ENCODE data around the gene PDZD4. TPM values are rescaled to one million over a fixed set of nuclear protein-coding genes. Genes with fewer than 3 reads are reported as not detected.

Gene PDZD4
- total RNA-seq, 2 experiments from 2014 or later: not detected

DNA sequence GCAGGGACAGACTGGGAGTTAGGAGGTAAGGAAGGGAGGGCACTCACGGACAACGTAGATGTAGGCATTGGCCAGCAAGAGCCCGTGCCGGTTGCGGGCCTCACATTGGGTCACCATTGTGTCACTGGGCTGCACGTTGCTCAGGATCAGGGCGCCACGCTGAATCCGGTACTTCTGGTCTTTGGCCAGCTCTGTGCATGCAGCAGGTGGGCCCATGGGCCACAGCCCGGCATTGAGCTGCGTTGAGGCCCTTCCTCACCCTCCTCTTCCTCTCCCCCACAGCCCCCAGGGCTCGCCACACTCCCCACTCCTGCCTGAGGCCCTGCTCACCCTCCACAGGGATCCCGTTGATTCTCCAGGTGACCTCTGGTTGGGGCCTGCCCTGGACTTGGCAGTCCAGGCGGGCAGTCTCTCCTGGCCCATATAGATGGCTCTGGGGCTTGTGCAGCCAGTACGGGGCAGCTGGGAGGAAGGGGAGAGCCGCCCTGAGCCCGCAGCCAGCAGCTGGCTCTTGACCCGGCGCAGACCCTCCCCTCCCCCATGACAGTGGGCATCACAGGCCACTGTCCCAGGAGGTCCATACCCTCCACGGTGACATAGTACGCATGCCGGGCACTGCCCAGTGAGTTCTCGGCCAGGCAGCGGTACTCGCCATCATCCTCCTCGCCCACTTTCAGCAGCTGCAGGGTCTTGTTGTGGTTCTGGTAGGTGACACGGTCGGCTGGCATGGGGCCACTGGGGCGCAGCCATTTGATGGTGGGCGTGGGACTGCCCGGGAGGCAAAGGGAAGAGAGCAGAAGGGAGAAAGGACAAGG, 39.3 kb upstream of the PDZD4 start:
- Histone ChIP-seq H3K4me3 (ENCODE audit: low read depth, low read length, poor library complexity, severe bottlenecking) (no peak overlapping the region), H3K9me2 (ENCODE audit: insufficient read depth, low read length) (no peaks in the 10 kb centered on the region), H3K4me1 (ENCODE audit: insufficient read depth, low read length, poor library complexity, severe bottlenecking) (no peaks in the 10 kb centered on the region), H3K36me3 (ENCODE audit: insufficient read depth, low read length) (no peaks in the 10 kb centered on the region), H3K79me2 (ENCODE audit: insufficient read depth, low read depth, low read length) (no peaks in the 10 kb centered on the region), H3K9me3 (ENCODE audit: low read length) (no peaks in the 10 kb centered on the region), H4K20me1 (ENCODE audit: insufficient read depth, low read length) (no peaks in the 10 kb centered on the region), H3K27ac (ENCODE audit: low read depth, low read length, poor library complexity, severe bottlenecking) (no peak overlapping the region), H3K4me2 (ENCODE audit: low read length) (no peak overlapping the region), H2AFZ (ENCODE audit: low read length) (no peak overlapping the region)
- ChIA-PET POLR2A (no interaction called here), CTCF (ENCODE audit: unreplicated experiment) (no interaction called here)
- intact Hi-C loops (cut with micrococcal nuclease; ENCODE audit: unreplicated experiment): no loop called here
- BruUV-seq (replicated peaks): no TSS peak
- no peak for DNase-seq (ENCODE audit: low spot score)
- TF ChIP-seq CTCF (conservative IDR thresholded peaks at IDR 0.05; ENCODE audit: low read length) (no peak), EZH2phosphoT487 (IDR thresholded peaks at IDR 0.05; ENCODE audit: borderline replicate concordance, low read depth, low read length) (no peak)

- TF ChIP-seq EZH2phosphoT487 (IDR thresholded peaks at IDR 0.05; ENCODE audit: borderline replicate concordance, low read depth, low read length): no peak
- TF ChIP-seq CTCF (conservative IDR thresholded peaks at IDR 0.05; ENCODE audit: low read length): no peak
- H4K20me1 ChIP-seq (ENCODE audit: insufficient read depth, low read length): no peaks in the 10 kb centered on the region
- H3K4me3 ChIP-seq (ENCODE audit: low read depth, low read length, poor library complexity, severe bottlenecking): no peak overlapping the region
- H3K9me2 ChIP-seq (ENCODE audit: insufficient read depth, low read length): no peaks in the 10 kb centered on the region
- H3K79me2 ChIP-seq (ENCODE audit: insufficient read depth, low read depth, low read length): no peaks in the 10 kb centered on the region
- no peak overlapping the region for H2AFZ ChIP-seq (ENCODE audit: low read length)
- ChIA-PET CTCF (ENCODE audit: unreplicated experiment) (no interaction called here), POLR2A (no interaction called here)
- no peak overlapping the region for H3K27ac ChIP-seq (ENCODE audit: low read depth, low read length, poor library complexity, severe bottlenecking)
- H3K36me3 ChIP-seq (ENCODE audit: insufficient read depth, low read length): no peaks in the 10 kb centered on the region
- no peaks in the 10 kb centered on the region for H3K9me3 ChIP-seq (ENCODE audit: low read length)
- DNase-seq (ENCODE audit: low spot score): no peak
- H3K4me1 ChIP-seq (ENCODE audit: insufficient read depth, low read length, poor library complexity, severe bottlenecking): no peaks in the 10 kb centered on the region
- no TSS peak for BruUV-seq (replicated peaks)
- intact Hi-C loops (cut with micrococcal nuclease; ENCODE audit: unreplicated experiment): no loop called here
- no peak overlapping the region for H3K4me2 ChIP-seq (ENCODE audit: low read length)
Observed at GRCh38 chrX:153868576-153869472, 38.5 kb upstream of the PDZD4 start.

Measured in OCI-LY7 (cell line).